Measurements from ENCODE around the gene GBF1. TPM values are rescaled to one million over a fixed set of nuclear protein-coding genes. Genes with fewer than 3 reads are reported as not detected.
A peak's percentile ranks its signal among the peaks of the same experiment; 100 is the strongest.

The GBF1 gene
- total and polyA plus RNA-seq, 2 of the 13 experiments (the other 11 are each of a cell fraction or from before 2014, with no cell fraction given): 17.1 to 21.9 TPM

DNA sequence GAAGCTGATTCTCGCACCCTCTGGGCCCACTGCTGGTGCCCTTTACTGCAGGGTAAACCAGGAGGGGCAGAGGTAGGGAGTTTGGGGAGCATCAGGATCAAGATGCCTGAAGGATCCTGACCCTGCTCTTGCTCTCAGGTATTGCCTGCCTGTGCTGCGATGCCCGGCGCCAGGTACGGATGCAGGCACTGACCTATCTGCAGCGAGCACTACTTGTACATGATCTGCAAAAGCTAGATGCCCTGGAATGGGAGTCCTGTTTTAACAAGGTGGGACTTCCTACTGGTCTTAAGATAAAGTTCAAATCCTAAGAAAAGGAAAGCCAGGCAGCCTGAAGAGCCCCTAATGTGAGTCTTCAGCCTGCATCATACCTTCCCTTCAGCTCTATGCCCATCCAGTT, 134.1 kb downstream of the GBF1 start:
- H3K79me2 ChIP-seq (ENCODE audit: insufficient read depth, low read length): no peaks in the 10 kb centered on the region
- FAIRE-seq (no peak), ATAC-seq (no peak), DNase-seq (ENCODE audit: low spot score) (no peak)
- H4K20me1 ChIP-seq (ENCODE audit: insufficient read depth, low read length): 0 out of 2 replicates have a peak, but pooled peaks cover 2% of the 10 kb centered on the region
- intact Hi-C loops (cut with micrococcal nuclease; ENCODE audit: unreplicated experiment) (no loop called here), in situ Hi-C loops (cut with HindIII; ENCODE audit: extremely low pct_ligation_motif_present, low pct_unique_long_range_greater_than_20kb) (no loop called here)
- H3K9ac ChIP-seq (ENCODE audit: insufficient read depth, low read depth, low read length): no peak overlapping the region
- TF ChIP-seq RBM22 (optimal IDR thresholded peaks at IDR 0.05; ENCODE audit: low read length) (peak; percentile 58), MBNL3 (CRISPR knock-in tag; conservative IDR thresholded peaks at IDR 0.05) (no peak)
- ChIA-PET CTCF (ENCODE audit: low intra/inter-chr PET ratio, low total read pairs) (no interaction called here), POLR2A (no interaction called here)
- no peaks in the 10 kb centered on the region for H3K27me3 ChIP-seq (ENCODE audit: control insufficient read depth in 1 of 2, insufficient read depth in 2 of 2, low read length in 2 of 2)
- H3K4me1 ChIP-seq (ENCODE audit: insufficient read depth, low read length): 0 out of 2 replicates have a peak, but pooled peaks cover under 1% of the 10 kb centered on the region
- H3K4me2 ChIP-seq (ENCODE audit: low read depth, low read length): no peak overlapping the region
- H3K4me3 ChIP-seq (replicated peaks in 1 of 3; ENCODE audit: insufficient read depth in 1 of 3, low read depth in 2 of 3, low read length in 3 of 3): no peak overlapping the region
- peaks cover 31 to 59% of the 10 kb centered on the region in 2 experiments for H3K36me3 ChIP-seq (replicated peaks in 1 of 2; ENCODE audit: control insufficient read depth in 1 of 2, insufficient read depth in 2 of 2, low read length in 2 of 2)
- no peak overlapping the region for H3K27ac ChIP-seq (ENCODE audit: extremely low read length, insufficient read depth, low read length)
- WGBS (ENCODE audit: low lambda C conversion rate): 97% methylated on average over 5 of the region's 6 CpGs
- no peak overlapping the region for H2AFZ ChIP-seq (ENCODE audit: low read length)
- no TSS peak for BruUV-seq (replicated peaks)
- H3K9me3 ChIP-seq (ENCODE audit: low read length): no peaks in the 10 kb centered on the region

DNA sequence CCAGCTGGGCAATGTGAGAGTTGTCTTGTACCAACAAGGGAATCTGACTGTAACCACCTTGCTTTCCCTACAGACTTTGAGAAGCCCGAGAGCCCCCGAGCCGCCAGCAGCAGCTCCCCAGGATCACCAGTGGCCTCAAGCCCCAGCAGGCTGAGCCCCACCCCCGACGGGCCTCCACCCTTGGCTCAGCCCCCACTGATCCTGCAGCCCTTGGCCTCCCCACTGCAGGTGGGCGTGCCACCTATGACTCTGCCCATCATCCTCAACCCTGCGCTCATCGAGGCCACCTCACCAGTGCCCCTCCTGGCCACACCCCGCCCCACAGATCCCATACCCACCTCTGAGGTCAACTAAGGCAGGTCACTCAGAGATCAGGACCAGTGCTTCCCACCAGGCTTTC, 136.7 kb downstream of the GBF1 start:
- TF ChIP-seq GABPA (IDR thresholded peaks at IDR 0.05; ENCODE audit: low read depth, low read length) (no peak), GABPA (CRISPR knock-in tag; IDR thresholded peaks at IDR 0.05; ENCODE audit: low read depth) (no peak), ZNF841 (CRISPR knock-in tag; IDR thresholded peaks at IDR 0.05; ENCODE audit: borderline replicate concordance) (no peak)
- Histone ChIP-seq H2AFZ (ENCODE audit: low read length) (no peak overlapping the region), H3K27ac (ENCODE audit: extremely low read length, insufficient read depth, low read length) (no peak overlapping the region), H3K4me3 (replicated peaks in 1 of 3; ENCODE audit: insufficient read depth in 1 of 3, low read depth in 2 of 3, low read length in 3 of 3) (no peak overlapping the region), H3K9me3 (ENCODE audit: low read length) (no peaks in the 10 kb centered on the region), H3K9ac (ENCODE audit: insufficient read depth, low read depth, low read length) (no peak overlapping the region), H3K4me1 (ENCODE audit: insufficient read depth, low read length) (peaks cover 14% of the 10 kb centered on the region), H3K27me3 (ENCODE audit: control insufficient read depth in 1 of 2, insufficient read depth in 2 of 2, low read length in 2 of 2) (no peaks in the 10 kb centered on the region), H3K79me2 (ENCODE audit: insufficient read depth, low read length) (no peaks in the 10 kb centered on the region), H3K4me2 (ENCODE audit: low read depth, low read length) (no peak overlapping the region), H4K20me1 (ENCODE audit: insufficient read depth, low read length) (no peaks in the 10 kb centered on the region), H3K36me3 (replicated peaks in 1 of 2; ENCODE audit: control insufficient read depth in 1 of 2, insufficient read depth in 2 of 2, low read length in 2 of 2) (peaks cover 20 to 37% of the 10 kb centered on the region in 2 experiments)
- ATAC-seq: no peak
- no TSS peak for BruUV-seq (replicated peaks)
- ChIA-PET POLR2A (no interaction called here), CTCF (ENCODE audit: low intra/inter-chr PET ratio, low total read pairs) (no interaction called here)
- WGBS (ENCODE audit: low lambda C conversion rate): 97% methylated on average over 4 of the region's 9 CpGs
- DNase-seq (ENCODE audit: low spot score): no peak
- intact Hi-C loops (cut with micrococcal nuclease; ENCODE audit: unreplicated experiment) (no loop called here), in situ Hi-C loops (cut with HindIII; ENCODE audit: extremely low pct_ligation_motif_present, low pct_unique_long_range_greater_than_20kb) (no loop called here)
- no peak for FAIRE-seq
